ENCODE data around the gene SYT12. TPM values are rescaled to one million over a fixed set of nuclear protein-coding genes. Genes with fewer than 3 reads are reported as not detected.
A peak's percentile ranks its signal among the peaks of the same experiment; 100 is the strongest.

The SYT12 gene
- total and polyA plus RNA-seq, 2 of the 13 experiments (the other 11 are each of a cell fraction or from before 2014, with no cell fraction given): 0.01 to 0.02 TPM

DNA sequence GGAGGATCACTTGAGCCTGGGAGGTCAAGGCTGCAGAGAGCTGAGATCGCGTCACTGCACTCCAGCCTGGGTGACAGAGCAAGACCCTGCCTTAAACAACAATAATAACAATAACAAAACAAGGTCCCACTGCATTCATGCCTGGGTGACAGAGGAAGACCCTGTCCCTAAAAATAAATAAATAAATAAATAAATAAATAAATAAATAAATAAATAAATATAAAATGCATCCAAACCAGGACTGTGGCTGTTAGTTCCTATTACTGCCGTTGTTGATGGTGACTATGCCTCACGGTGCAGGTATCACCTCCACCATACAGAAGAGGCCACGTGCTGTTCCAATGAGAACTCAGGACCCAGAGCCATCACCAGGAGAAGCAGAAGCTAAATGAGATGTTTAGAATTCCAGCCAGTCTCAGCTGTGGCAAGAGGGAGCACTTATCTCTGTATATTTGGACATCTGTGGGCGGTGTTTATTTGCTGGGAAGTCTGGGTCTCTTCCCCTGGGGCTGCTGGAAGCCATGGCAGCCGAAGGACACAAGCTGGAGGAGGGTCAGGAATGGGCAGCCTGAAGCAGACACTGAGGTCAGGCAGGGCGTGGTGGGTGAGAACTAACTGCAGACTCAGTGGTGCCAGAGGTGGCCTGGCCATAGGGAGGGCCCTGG, 26.2 kb upstream of the SYT12 start (continued):
- TF ChIP-seq, protein P1, sequence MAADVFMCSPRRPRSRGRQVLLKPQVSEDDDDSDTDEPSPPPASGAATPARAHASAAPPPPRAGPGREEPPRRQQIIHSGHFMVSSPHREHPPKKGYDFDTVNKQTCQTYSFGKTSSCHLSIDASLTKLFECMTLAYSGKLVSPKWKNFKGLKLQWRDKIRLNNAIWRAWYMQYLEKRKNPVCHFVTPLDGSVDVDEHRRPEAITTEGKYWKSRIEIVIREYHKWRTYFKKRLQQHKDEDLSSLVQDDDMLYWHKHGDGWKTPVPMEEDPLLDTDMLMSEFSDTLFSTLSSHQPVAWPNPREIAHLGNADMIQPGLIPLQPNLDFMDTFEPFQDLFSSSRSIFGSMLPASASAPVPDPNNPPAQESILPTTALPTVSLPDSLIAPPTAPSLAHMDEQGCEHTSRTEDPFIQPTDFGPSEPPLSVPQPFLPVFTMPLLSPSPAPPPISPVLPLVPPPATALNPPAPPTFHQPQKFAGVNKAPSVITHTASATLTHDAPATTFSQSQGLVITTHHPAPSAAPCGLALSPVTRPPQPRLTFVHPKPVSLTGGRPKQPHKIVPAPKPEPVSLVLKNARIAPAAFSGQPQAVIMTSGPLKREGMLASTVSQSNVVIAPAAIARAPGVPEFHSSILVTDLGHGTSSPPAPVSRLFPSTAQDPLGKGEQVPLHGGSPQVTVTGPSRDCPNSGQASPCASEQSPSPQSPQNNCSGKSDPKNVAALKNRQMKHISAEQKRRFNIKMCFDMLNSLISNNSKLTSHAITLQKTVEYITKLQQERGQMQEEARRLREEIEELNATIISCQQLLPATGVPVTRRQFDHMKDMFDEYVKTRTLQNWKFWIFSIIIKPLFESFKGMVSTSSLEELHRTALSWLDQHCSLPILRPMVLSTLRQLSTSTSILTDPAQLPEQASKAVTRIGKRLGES (CRISPR knock-in tag; IDR thresholded peaks at IDR 0.05; ENCODE audit: borderline replicate concordance): no peak
- TF ChIP-seq ETV5 (CRISPR knock-in tag; IDR thresholded peaks at IDR 0.05; ENCODE audit: borderline replicate concordance) (peak; percentile 95), NPAS2 (CRISPR knock-in tag; IDR thresholded peaks at IDR 0.05; ENCODE audit: borderline replicate concordance) (no peak), AHR (CRISPR knock-in tag; IDR thresholded peaks at IDR 0.05) (no peak), HDAC6 (IDR thresholded peaks at IDR 0.05; ENCODE audit: low read depth, low read length) (no peak), CCDC6 (CRISPR knock-in tag; IDR thresholded peaks at IDR 0.05) (no peak), ZNF326 (CRISPR knock-in tag; IDR thresholded peaks at IDR 0.05; ENCODE audit: borderline replicate concordance) (no peak), ZNF570 (CRISPR knock-in tag; IDR thresholded peaks at IDR 0.05; ENCODE audit: borderline replicate concordance) (no peak), AGO2 (optimal IDR thresholded peaks at IDR 0.05; ENCODE audit: low read depth, low read length) (no peak), WIZ (CRISPR knock-in tag; IDR thresholded peaks at IDR 0.05) (no peak), GZF1 (CRISPR knock-in tag; IDR thresholded peaks at IDR 0.05) (no peak), ZFY (CRISPR knock-in tag; IDR thresholded peaks at IDR 0.05) (no peak), ZNF563 (CRISPR knock-in tag; IDR thresholded peaks at IDR 0.05) (no peak), ZFP62 (CRISPR knock-in tag; IDR thresholded peaks at IDR 0.05) (no peak), TCF7L2 (IDR thresholded peaks at IDR 0.05; ENCODE audit: low read depth, low read length) (no peak)
- TF ChIP-seq, protein P2, sequence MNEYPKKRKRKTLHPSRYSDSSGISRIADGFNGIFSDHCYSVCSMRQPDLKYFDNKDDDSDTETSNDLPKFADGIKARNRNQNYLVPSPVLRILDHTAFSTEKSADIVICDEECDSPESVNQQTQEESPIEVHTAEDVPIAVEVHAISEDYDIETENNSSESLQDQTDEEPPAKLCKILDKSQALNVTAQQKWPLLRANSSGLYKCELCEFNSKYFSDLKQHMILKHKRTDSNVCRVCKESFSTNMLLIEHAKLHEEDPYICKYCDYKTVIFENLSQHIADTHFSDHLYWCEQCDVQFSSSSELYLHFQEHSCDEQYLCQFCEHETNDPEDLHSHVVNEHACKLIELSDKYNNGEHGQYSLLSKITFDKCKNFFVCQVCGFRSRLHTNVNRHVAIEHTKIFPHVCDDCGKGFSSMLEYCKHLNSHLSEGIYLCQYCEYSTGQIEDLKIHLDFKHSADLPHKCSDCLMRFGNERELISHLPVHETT (CRISPR knock-in tag; conservative IDR thresholded peaks at IDR 0.05): no peak
- TF ChIP-seq, protein P3, sequence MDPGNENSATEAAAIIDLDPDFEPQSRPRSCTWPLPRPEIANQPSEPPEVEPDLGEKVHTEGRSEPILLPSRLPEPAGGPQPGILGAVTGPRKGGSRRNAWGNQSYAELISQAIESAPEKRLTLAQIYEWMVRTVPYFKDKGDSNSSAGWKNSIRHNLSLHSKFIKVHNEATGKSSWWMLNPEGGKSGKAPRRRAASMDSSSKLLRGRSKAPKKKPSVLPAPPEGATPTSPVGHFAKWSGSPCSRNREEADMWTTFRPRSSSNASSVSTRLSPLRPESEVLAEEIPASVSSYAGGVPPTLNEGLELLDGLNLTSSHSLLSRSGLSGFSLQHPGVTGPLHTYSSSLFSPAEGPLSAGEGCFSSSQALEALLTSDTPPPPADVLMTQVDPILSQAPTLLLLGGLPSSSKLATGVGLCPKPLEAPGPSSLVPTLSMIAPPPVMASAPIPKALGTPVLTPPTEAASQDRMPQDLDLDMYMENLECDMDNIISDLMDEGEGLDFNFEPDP (CRISPR knock-in tag; conservative IDR thresholded peaks at IDR 0.05): no peak
- TF ChIP-seq, protein P4, sequence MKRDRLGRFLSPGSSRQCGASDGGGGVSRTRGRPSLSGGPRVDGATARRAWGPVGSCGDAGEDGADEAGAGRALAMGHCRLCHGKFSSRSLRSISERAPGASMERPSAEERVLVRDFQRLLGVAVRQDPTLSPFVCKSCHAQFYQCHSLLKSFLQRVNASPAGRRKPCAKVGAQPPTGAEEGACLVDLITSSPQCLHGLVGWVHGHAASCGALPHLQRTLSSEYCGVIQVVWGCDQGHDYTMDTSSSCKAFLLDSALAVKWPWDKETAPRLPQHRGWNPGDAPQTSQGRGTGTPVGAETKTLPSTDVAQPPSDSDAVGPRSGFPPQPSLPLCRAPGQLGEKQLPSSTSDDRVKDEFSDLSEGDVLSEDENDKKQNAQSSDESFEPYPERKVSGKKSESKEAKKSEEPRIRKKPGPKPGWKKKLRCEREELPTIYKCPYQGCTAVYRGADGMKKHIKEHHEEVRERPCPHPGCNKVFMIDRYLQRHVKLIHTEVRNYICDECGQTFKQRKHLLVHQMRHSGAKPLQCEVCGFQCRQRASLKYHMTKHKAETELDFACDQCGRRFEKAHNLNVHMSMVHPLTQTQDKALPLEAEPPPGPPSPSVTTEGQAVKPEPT (CRISPR knock-in tag; IDR thresholded peaks at IDR 0.05; ENCODE audit: low read depth): no peak
- TF ChIP-seq, protein P5, sequence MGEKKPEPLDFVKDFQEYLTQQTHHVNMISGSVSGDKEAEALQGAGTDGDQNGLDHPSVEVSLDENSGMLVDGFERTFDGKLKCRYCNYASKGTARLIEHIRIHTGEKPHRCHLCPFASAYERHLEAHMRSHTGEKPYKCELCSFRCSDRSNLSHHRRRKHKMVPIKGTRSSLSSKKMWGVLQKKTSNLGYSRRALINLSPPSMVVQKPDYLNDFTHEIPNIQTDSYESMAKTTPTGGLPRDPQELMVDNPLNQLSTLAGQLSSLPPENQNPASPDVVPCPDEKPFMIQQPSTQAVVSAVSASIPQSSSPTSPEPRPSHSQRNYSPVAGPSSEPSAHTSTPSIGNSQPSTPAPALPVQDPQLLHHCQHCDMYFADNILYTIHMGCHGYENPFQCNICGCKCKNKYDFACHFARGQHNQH (CRISPR knock-in tag; IDR thresholded peaks at IDR 0.05): no peak
- TF ChIP-seq, protein P6, sequence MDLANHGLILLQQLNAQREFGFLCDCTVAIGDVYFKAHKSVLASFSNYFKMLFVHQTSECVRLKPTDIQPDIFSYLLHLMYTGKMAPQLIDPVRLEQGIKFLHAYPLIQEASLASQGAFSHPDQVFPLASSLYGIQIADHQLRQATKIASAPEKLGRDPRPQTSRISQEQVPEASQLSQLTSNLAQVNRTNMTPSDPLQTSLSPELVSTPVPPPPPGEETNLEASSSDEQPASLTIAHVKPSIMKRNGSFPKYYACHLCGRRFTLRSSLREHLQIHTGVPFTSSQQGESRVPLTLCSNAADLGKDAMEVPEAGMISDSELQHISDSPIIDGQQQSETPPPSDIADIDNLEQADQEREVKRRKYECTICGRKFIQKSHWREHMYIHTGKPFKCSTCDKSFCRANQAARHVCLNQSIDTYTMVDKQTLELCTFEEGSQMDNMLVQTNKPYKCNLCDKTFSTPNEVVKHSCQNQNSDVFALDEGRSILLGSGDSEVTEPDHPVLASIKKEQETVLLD (CRISPR knock-in tag; IDR thresholded peaks at IDR 0.05; ENCODE audit: low read depth): no peak

Measured in HepG2 (cell line).